Esophagus squamous epithelium (tissue), 4 donors: ENCODE results near the gene LLPH.

ENCODE experiments used
- POLR2A ChIP-seq, 4 donors: fragments of 450-650 bp; IDR thresholded peaks; one replicate each; pipeline ENCODE4 v1.6.1; 2017; ENCODE audit warnings: antibody characterized with exemption in 4 of 4, mild to moderate bottlenecking in 4 of 4, moderate library complexity in 3 of 4
- TF ChIP-seq, protein P1 (sequence below), 6 experiments: fragments of 450-650 bp in 4 of 6; fragments of 200-600 bp in 2 of 6; sonication (generic) in 2 of 6; IDR thresholded peaks; one replicate each; pipeline ENCODE4 v1.5.1; 2016 to 2019; ENCODE audit warnings: antibody characterized with exemption in 6 of 6, mild to moderate bottlenecking in 4 of 6, moderate library complexity in 4 of 6

DNA sequence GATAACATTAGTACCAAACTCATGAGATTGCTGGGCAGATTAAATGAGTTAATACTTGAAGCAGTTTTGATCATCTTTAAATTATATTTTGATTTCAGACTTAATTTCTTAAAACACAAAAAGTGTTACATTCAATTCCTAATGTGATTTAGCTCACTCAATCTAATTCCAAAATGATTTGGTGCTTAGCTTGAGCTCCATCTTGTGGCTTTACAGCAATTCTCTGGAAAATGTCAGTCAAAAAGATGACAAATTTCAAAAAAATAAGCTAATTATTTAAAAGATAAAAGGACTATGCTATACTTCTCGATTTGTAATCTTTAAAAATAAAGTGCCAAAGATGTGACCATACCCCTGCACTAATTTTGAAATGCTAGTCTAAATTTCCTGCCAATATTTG, 10.1 kb downstream of the LLPH start:
- TF ChIP-seq, protein P1, sequence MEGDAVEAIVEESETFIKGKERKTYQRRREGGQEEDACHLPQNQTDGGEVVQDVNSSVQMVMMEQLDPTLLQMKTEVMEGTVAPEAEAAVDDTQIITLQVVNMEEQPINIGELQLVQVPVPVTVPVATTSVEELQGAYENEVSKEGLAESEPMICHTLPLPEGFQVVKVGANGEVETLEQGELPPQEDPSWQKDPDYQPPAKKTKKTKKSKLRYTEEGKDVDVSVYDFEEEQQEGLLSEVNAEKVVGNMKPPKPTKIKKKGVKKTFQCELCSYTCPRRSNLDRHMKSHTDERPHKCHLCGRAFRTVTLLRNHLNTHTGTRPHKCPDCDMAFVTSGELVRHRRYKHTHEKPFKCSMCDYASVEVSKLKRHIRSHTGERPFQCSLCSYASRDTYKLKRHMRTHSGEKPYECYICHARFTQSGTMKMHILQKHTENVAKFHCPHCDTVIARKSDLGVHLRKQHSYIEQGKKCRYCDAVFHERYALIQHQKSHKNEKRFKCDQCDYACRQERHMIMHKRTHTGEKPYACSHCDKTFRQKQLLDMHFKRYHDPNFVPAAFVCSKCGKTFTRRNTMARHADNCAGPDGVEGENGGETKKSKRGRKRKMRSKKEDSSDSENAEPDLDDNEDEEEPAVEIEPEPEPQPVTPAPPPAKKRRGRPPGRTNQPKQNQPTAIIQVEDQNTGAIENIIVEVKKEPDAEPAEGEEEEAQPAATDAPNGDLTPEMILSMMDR (IDR thresholded peaks at IDR 0.05), result no peak
- no peak for TF ChIP-seq POLR2A (IDR thresholded peaks at IDR 0.05)
